T-helper 17 cell (primary cell): Measurements from ENCODE around the gene INPP4B. TPM values are rescaled to one million over a fixed set of nuclear protein-coding genes. Genes with fewer than 3 reads are reported as not detected.

Experiments
- ATAC-seq: fragments of 150-1000 bp; cut with Tn5 transposase; 2 replicates; pipeline ENCODE4 v1.10.0; 2021; ENCODE audit warnings: mild to moderate bottlenecking, moderate library complexity
- DNase-seq, 3 donors: peaks; one replicate each; pipeline versions ENCODE4 v3.0.0 to v3.0.0-alpha.2; 2020 to 2021
- H3K9me3 ChIP-seq: one replicate; pipeline ENCODE4 v1.7.0; 2013; ENCODE audit warnings: low read length, mild to moderate bottlenecking; ENCODE audit not compliant: control insufficient read depth, poor library complexity, severe bottlenecking
- H3K27ac Mint-ChIP-seq: one replicate; pipeline ENCODE4 v1.8.0; 2022; ENCODE audit warnings: mild to moderate bottlenecking, moderate library complexity, mixed read lengths
- H3K27me3 Mint-ChIP-seq: one replicate; pipeline ENCODE4 v1.8.0; 2022; ENCODE audit warnings: mixed read lengths
- H3K36me3 Mint-ChIP-seq: one replicate; pipeline ENCODE4 v1.8.0; 2022; ENCODE audit warnings: low read depth, mixed read lengths
- H3K4me1 Mint-ChIP-seq: one replicate; pipeline ENCODE4 v1.8.0; 2022; ENCODE audit warnings: mild to moderate bottlenecking, mixed read lengths
- H3K4me3 Mint-ChIP-seq: one replicate; pipeline ENCODE4 v1.8.0; 2022; ENCODE audit warnings: mild to moderate bottlenecking, moderate library complexity, mixed read lengths
- total RNA-seq, 4 donors: library from RNA in 2 of 4; stranded (reverse) in 2 of 4; gene quantifications; one replicate each; pipeline ENCODE4 v1.2.3 and lab custom pipeline; 2022 to 2026

INPP4B gene
- total RNA-seq, 2 donors from 2014 or later = 91.8 to 102 TPM

DNA sequence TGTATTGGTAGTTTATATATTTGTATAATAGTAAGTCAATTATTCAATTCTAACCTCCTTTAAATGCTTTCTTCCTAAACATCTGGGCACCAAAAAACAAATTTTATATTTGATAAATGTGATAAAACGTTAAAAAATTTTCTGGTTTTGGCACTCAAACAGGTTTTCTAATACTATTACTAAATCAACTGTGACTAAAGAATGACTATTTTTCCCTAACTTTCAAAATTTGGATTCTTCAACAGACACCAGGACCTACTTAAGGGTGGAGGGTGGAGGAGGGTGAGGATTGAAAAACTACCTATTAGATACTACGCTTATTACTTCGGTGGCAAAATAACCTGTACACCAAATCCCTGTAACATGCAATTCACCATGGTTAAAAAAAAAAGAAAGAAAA, 654.2 kb downstream of the INPP4B start:
- ATAC-seq (no peak), DNase-seq (no peak)
- no peaks in the 10 kb centered on the region for H3K27me3 Mint-ChIP-seq
- H3K4me3 Mint-ChIP-seq = no peak overlapping the region
- peaks cover 4% of the 10 kb centered on the region for H3K4me1 Mint-ChIP-seq
- H3K36me3 Mint-ChIP-seq = no peaks in the 10 kb centered on the region
- no peaks in the 10 kb centered on the region for H3K9me3 ChIP-seq
- no peak overlapping the region for H3K27ac Mint-ChIP-seq

DNA sequence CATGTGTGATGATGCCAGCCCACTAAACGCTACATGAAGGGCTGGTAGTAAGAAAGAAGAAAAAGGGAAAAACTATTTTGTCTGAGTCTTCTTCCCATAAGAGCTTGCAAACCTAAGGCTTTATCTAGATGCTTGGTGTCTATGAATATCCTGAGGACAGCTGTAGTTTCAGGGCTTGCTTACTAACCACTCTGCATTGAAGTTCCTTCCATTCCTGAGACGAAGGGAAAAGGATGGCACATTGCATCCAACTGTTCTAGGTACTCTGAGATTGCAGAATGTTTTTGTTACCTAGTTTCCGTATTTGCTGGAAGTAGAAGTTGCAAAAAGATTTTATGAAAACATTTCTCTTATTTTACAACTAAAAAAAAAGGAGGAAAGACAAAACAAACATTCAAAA, 665.1 kb downstream of the INPP4B start:
- peak overlapping the region; percentile 19 for H3K4me3 Mint-ChIP-seq
- peak overlapping the region; percentile 2 for H3K27ac Mint-ChIP-seq
- no peak for DNase-seq
- no peaks in the 10 kb centered on the region for H3K27me3 Mint-ChIP-seq
- no peaks in the 10 kb centered on the region for H3K9me3 ChIP-seq
- peaks cover 20% of the 10 kb centered on the region for H3K36me3 Mint-ChIP-seq
- no peak for ATAC-seq
- peaks cover 21% of the 10 kb centered on the region for H3K4me1 Mint-ChIP-seq

DNA sequence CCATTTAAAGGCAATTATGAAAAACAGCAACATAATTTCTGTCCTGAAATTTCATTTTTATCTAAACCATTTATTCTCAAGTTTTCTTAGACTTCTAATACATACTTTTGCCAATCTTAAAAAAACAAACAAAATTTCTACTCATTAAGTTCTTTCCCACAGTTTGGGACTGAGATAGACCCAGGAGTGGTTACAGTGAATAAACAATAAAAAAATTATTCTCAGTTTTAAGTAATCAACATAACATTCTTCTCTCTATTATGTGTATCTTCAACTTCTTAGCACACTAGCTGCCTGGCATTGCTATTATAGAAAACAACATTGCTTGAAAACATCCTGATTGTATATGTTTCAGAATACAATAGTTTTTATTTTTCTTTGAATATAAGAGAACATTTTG, 676.9 kb downstream of the INPP4B start:
- H3K4me1 Mint-ChIP-seq = peaks cover 33% of the 10 kb centered on the region
- H3K27me3 Mint-ChIP-seq = no peaks in the 10 kb centered on the region
- no peak overlapping the region for H3K4me3 Mint-ChIP-seq
- H3K27ac Mint-ChIP-seq = no peak overlapping the region
- ATAC-seq (no peak), DNase-seq (no peak)
- H3K36me3 Mint-ChIP-seq = peaks cover 11% of the 10 kb centered on the region
- no peaks in the 10 kb centered on the region for H3K9me3 ChIP-seq

DNA sequence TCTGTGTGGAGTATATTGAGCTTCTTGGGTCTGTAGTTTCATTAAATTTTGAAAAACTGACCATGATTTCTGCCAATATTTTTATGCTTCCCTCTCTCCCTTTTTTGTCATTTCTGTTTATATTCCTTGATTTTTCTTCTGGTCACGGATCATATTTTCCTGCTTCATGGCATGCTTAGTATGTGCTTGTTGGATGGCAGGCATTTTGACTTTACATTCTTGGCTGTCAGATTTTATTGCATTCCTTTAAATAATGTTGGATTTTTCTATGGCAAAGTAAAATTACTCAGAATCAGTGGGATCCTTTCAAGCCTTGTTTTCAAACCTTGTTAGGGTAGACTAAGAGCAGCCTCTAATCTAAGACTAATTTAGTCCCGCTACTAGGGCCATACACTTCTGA, 677.9 kb downstream of the INPP4B start:
- Mint-ChIP-seq H3K4me1 (peaks cover 28% of the 10 kb centered on the region), H3K36me3 (peaks cover 11% of the 10 kb centered on the region), H3K27me3 (no peaks in the 10 kb centered on the region), H3K27ac (peak overlapping the region; percentile 8), H3K4me3 (no peak overlapping the region)
- DNase-seq (no peak), ATAC-seq (no peak)
- no peaks in the 10 kb centered on the region for H3K9me3 ChIP-seq

DNA sequence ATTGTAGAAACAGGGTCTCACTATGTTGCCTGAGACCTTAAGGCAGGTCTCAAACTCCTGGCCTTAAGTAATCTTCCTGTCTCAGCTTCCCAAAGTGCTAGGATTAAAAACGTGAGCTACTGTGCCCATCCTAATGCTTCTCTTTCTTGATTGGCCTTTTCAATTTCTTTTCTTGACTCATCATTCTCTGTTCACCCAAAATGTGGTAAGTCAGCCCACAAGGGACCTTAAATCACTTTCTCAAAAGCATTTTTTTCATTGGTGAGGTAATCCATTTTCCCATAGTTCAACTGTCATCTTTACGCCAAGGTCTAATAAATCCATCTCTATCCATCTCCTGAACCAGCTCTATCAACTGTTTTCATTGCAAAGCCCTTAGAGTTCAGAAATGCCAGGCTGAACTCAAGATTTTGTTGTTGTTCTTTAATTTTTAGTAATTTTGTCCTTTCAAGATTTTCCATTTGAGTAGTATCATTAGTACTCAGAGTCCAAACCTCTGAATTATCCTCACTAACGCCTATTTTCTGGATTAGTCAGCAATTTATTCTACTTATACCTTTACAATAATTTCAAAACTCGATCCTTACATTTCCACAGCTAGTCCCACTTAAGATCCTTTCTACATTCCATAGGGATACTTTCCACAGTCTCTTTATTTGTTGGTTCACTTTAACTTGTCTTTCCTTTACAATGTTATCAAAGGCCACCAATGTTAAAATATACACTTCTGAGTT, 681.2 kb downstream of the INPP4B start:
- H3K27ac Mint-ChIP-seq = peak overlapping the region; percentile 6
- no peak overlapping the region for H3K4me3 Mint-ChIP-seq
- DNase-seq = no peak
- peaks cover 18% of the 10 kb centered on the region for H3K36me3 Mint-ChIP-seq
- H3K4me1 Mint-ChIP-seq = peaks cover 35% of the 10 kb centered on the region
- ATAC-seq = no peak
- no peaks in the 10 kb centered on the region for H3K9me3 ChIP-seq
- no peaks in the 10 kb centered on the region for H3K27me3 Mint-ChIP-seq

DNA sequence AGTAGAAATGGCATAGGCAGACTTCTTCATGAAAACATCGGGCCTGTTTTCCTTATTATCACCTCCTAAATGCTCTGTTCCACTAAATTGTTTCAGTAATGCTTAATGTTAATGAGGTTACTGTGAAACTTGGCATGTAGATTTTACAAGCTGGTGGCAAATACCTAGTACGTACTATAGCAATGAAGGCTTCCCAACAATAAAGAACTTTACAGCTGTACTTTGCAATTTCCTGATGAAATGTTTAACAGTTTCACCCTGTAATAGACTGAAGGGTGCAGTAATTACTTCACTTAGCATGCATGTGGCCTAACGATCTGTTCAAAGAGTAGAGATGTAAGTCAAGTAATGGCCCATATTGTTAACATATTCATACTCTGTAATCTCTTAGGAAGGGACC, 685.0 kb downstream of the INPP4B start:
- H3K9me3 ChIP-seq = no peaks in the 10 kb centered on the region
- no peak overlapping the region for H3K4me3 Mint-ChIP-seq
- no peaks in the 10 kb centered on the region for H3K27me3 Mint-ChIP-seq
- ATAC-seq (no peak), DNase-seq (no peak)
- H3K27ac Mint-ChIP-seq = peak overlapping the region; percentile 34
- H3K4me1 Mint-ChIP-seq = peaks cover 28% of the 10 kb centered on the region
- H3K36me3 Mint-ChIP-seq = peaks cover 21% of the 10 kb centered on the region

DNA sequence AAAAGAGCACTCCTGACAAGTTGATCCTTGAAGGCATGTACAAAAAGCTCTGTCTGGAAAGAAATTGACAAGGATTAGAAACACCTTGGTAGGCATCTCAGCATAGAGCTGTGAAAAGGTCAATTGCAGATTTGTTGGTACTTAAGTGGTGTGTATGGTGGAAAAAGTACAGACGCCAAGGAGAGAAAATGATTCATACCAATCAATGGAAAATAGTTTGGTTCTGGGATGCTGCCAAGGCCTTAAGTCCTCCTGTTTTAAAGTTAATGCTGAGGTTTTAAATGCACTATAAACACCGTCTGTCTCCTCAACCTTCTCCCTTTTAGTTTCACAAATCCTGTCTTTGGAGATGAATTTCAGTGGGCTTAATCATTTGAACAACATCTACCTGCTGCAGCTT, 685.6 kb downstream of the INPP4B start:
- H3K9me3 ChIP-seq = no peaks in the 10 kb centered on the region
- peaks cover 26% of the 10 kb centered on the region for H3K4me1 Mint-ChIP-seq
- H3K36me3 Mint-ChIP-seq = peaks cover 21% of the 10 kb centered on the region
- DNase-seq (no peak), ATAC-seq (no peak)
- H3K27me3 Mint-ChIP-seq = no peaks in the 10 kb centered on the region
- peak overlapping the region; percentile 34 for H3K27ac Mint-ChIP-seq
- no peak overlapping the region for H3K4me3 Mint-ChIP-seq

DNA sequence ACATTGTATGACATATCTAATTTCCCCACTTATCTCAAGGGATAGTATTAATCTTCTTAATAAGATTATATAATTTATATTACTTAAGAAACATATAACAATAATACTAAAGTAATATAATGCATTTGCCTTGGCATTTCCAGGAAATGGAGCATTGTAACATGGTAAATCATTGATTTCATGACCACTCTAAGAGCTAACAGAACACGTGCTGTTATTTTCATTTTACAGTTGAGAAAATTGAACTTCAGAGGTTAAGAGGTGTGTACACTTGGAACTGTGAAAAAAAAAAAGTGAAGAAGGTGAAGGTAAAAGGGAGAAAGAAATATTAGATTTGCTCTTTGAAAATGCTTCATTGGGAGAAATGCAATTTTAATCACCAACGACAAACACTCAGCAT, 687.1 kb downstream of the INPP4B start:
- ATAC-seq (no peak), DNase-seq (no peak)
- H3K36me3 Mint-ChIP-seq = peaks cover 21% of the 10 kb centered on the region
- no peak overlapping the region for H3K4me3 Mint-ChIP-seq
- peak overlapping the region; percentile 68 for H3K27ac Mint-ChIP-seq
- H3K4me1 Mint-ChIP-seq = peaks cover 26% of the 10 kb centered on the region
- H3K27me3 Mint-ChIP-seq = no peaks in the 10 kb centered on the region
- no peaks in the 10 kb centered on the region for H3K9me3 ChIP-seq

DNA sequence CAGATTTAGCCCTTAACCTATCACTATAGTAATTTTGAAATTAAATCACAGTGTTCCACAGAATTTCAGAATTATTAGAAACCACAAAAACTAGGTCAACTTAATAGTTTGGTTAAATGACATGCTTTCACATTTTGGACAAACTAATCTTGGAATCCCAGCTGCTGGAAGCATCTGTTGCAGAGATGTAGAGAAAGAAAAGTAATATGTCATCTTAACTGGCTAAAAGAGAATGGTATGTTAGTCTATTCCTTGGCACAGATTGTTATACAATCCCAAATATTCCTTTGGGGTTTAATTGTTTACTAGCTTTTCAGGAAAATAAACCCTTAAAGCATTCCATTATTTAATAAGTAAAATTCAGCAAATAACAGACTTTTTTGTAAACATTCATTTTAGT, 689.8 kb downstream of the INPP4B start:
- ATAC-seq (no peak), DNase-seq (no peak)
- H3K36me3 Mint-ChIP-seq = peaks cover 18% of the 10 kb centered on the region
- H3K27ac Mint-ChIP-seq = no peak overlapping the region
- no peak overlapping the region for H3K4me3 Mint-ChIP-seq
- no peaks in the 10 kb centered on the region for H3K9me3 ChIP-seq
- peaks cover 27% of the 10 kb centered on the region for H3K4me1 Mint-ChIP-seq
- no peaks in the 10 kb centered on the region for H3K27me3 Mint-ChIP-seq

DNA sequence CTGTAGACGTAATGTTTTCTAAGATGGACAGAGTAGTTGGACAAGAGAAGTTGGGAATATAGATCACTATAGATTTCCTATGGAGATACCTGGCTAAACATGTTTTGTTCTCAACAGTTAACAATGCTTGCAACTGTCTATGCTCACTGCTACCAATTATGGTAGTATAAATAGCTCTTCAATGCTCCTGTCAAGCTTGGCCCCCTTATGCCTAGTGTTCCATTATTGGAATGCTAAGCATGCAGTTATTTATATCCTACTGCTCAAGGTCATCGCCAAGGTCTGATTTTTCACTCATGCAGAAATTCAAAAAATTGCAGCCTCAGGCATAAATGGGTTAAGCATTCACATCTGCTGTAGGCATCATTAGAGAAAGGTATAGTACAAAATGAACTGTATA, 690.8 kb downstream of the INPP4B start:
- ATAC-seq = no peak
- no peak for DNase-seq
- Mint-ChIP-seq H3K4me3 (no peak overlapping the region), H3K4me1 (peaks cover 27% of the 10 kb centered on the region), H3K36me3 (peaks cover 16% of the 10 kb centered on the region), H3K27ac (peak overlapping the region; percentile 14), H3K27me3 (no peaks in the 10 kb centered on the region)
- no peaks in the 10 kb centered on the region for H3K9me3 ChIP-seq

DNA sequence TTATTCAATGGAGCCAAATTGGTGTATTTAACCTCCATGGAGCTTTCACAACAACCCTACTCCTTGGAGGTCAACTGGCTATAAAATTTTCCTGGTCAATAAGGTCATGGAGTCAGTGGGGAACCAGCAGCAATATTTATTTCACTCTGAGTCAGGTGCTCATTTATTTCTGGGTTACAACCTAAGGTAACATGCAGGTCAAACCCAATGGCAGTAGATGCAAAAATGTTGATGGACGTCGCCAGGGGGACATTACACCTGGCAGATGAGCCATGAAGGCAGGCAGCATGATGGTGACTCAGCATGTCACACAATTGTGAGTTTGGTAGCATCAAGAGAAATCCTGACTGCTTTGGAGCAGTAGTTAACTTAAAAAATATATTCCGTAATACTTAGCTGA, 695.6 kb downstream of the INPP4B start:
- no peaks in the 10 kb centered on the region for H3K9me3 ChIP-seq
- no peak for ATAC-seq
- Mint-ChIP-seq H3K27me3 (no peaks in the 10 kb centered on the region), H3K4me1 (peaks cover 45% of the 10 kb centered on the region), H3K36me3 (peaks cover 7% of the 10 kb centered on the region), H3K27ac (no peak overlapping the region), H3K4me3 (no peak overlapping the region)
- no peak for DNase-seq

DNA sequence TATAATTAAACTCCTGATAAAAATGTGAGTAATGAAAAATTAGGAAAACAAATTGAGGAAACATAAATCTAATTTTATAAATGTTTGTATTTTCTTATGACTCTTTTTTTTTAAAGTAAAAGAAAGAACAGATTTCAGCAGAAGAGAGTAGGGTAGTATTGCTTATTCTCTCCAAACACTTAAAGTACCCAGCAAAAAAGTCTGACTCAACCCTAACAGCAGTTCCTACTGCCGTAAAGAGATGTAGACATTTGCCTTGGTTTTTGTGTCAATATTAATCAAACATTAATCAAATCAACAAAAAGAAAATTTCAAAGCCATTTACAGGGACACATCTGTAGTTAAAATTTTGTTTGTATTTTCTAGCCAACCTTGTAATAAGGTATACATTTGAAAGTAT, 701.3 kb downstream of the INPP4B start:
- no peaks in the 10 kb centered on the region for H3K27me3 Mint-ChIP-seq
- peaks cover 17% of the 10 kb centered on the region for H3K36me3 Mint-ChIP-seq
- H3K9me3 ChIP-seq = no peaks in the 10 kb centered on the region
- ATAC-seq (no peak), DNase-seq (no peak)
- peak overlapping the region; percentile 36 for H3K4me3 Mint-ChIP-seq
- H3K27ac Mint-ChIP-seq = peak overlapping the region; percentile 84
- H3K4me1 Mint-ChIP-seq = peaks cover 56% of the 10 kb centered on the region

DNA sequence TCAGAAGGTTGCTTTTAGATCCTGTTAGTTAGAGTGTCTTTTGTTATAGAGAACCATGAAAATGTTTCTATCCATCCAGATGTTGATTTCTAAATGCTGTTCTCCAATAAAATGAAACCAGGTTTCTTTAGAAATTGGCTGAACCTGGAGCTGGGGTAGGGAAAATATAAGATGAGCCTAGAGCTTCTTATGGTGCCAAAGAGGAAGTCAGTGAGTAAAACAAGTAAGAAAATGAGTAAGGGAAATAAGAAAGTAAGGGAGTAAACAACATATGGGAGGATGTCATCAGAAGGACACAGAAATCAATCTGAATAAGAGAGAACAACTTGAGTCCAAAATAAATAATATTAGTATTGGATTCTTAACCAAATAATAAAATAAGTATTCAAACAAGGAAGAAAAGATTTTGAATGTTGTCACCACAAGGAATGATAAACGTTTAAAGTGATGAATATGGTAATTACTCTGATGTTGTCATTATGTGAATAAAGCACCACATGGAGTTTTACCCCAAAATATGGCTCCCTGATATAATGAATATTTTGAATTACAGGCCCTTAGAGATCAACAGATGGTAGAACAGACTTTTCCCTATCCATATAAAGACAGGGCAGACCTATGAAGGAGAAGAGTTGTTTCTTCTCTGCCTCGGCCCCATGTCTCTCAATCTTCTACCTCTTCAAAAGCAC, 703.6 kb downstream of the INPP4B start:
- ATAC-seq = no peak
- Mint-ChIP-seq H3K27ac (peak overlapping the region; percentile 80), H3K27me3 (no peaks in the 10 kb centered on the region), H3K4me3 (peak overlapping the region; percentile 56), H3K36me3 (peaks cover 16% of the 10 kb centered on the region), H3K4me1 (peaks cover 41% of the 10 kb centered on the region)
- no peak for DNase-seq
- H3K9me3 ChIP-seq = no peaks in the 10 kb centered on the region

DNA sequence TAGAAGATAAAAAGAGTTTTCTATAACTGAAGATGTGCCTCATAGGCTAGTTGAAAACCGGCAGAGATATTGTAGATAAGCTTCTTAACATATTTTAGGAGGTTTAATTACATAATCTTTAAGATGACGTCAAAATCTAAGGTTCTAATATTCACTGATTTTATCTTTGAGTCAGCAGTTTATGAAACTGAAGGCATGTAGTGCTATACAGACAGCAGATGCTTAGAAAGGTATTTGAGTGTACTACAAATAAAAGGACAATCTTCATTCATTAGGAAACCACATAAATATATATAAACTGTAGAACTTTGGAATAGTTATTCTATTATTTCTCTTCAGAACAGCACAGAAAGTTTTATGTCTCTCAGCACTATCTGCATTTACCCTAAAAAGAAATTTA, 704.9 kb downstream of the INPP4B start:
- Mint-ChIP-seq H3K27me3 (no peaks in the 10 kb centered on the region), H3K4me1 (peaks cover 38% of the 10 kb centered on the region), H3K27ac (peak overlapping the region; percentile 80), H3K36me3 (peaks cover 16% of the 10 kb centered on the region), H3K4me3 (no peak overlapping the region)
- DNase-seq (no peak), ATAC-seq (peak; percentile 23)
- H3K9me3 ChIP-seq = no peaks in the 10 kb centered on the region
